Effector CD4-positive, alpha-beta T cell (primary cell): ENCODE data around the gene WBP2NL.
"Not testable (repeated sequence)": the region's sequence is repeated elsewhere in the genome, so short reads cannot be mapped to it uniquely, and the experiment has no call there.

Experiments used
- DNase-seq: peaks from one replicate; pipeline ENCODE4 v3.0.0-alpha.2; 2020
- total RNA-seq: gene quantifications from one replicate; lab custom pipeline; 2026; lab: John Stamatoyannopoulos, UW

WBP2NL gene, protein sequence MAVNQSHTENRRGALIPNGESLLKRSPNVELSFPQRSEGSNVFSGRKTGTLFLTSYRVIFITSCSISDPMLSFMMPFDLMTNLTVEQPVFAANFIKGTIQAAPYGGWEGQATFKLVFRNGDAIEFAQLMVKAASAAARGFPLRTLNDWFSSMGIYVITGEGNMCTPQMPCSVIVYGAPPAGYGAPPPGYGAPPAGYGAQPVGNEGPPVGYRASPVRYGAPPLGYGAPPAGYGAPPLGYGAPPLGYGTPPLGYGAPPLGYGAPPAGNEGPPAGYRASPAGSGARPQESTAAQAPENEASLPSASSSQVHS
- 1.7 reads per million for total RNA-seq

DNA sequence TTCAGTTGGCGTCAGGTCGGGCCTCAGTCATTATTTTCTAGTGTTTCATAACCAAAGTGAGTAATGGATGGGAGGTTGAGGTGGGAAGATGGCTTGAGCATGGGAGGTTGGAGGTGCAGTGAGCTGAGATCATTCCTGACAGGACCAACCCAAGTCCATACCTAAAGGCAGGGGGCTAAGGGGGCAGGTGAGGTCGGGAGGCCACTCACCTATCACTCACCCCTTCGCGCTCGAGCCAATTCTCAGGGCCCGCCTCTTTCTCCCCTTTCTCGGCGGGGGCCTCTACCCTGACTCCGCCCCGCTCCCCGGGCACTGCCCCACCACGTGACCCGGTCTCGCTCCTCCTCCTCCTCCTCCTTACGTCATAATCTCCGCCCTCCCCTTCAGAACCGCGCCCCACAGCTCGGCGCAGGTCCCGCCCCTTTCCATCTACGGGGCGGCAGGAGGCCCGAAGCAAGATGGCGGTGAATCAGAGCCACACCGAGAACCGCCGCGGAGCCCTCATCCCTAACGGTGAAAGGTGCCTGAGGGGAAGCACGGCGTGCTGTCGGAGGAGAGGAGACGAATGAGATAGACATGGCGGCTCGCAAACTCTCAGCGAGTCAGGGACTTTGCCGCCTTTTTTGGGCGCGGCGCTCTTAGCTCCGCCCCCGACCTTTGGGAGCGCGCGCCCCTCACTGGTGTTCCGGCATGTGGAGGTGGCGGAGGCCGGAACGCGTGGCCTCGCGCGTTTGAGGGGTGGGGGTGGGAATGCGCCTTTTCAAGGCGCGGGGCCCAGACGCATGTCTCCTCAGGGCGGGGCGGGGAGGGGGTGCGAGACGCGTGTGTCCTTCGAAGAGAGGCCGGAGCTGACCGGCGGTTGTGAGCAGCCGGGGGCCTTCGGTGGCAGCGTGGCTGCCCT lies at the start of gene WBP2NL:
TSS of gene WBP2NL (plus strand) at position 428 of the 901 bp plus-strand sequence. CDS start at position 459, 31 bp downstream.
- DNase-seq = peak; percentile 80

DNA sequence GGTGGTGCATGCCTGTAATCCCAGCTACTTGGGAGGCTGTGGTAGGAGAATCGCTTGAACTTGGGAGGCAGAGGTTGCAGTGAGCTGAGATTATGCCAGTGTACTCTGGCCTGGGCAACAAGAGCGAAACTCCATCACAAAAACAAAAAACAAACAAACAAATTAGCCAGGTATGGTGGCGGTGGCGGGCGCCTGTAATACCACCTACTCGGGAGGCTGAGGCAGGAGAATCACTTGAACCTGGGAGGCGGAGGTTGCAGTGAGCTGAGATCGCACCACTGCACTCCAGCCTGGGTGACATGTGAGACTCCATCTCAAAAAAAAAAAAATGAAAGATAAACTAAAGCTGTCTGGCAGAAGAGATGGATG lies 49.7 kb upstream of the WBP2NL start:
- not testable (repeated sequence) for DNase-seq

GRCh38 chr22:41949297-41949965 lies 49.2 kb upstream of the WBP2NL start:
- DNase-seq = no peak

DNA sequence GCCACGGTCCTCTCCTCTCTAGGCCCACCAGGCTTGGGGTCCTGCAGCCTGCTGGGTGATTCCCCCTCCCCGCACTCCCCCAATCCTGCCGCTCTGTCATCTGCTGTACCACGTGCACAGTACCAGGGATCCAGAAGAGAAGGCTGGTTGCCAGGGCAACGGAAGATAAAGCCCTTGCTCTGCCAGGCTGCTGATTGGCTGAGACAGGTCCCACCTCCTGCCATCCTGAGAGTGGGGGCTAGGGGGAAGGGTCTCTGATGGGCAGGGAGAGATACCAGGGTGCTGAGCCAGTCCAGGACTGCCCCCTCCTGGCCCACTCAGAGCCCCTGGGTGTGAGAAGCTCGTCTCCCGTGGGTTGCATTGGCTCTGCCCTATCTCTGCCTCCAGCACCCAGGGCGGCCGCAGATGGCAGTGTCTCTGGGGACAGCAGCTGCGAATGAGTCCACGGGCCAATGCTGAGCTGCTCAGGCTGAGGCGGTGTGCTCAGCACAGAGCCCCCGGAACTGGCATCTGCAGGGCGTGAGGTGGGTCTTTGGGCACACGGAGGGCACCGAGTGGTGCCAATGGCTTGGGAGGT lies 46.6 kb upstream of the WBP2NL start, which contains the start of gene SMIM45:
TSS of gene SMIM45 (plus strand) at position 253 of the 577 bp plus-strand sequence.
- no peak for DNase-seq

DNA sequence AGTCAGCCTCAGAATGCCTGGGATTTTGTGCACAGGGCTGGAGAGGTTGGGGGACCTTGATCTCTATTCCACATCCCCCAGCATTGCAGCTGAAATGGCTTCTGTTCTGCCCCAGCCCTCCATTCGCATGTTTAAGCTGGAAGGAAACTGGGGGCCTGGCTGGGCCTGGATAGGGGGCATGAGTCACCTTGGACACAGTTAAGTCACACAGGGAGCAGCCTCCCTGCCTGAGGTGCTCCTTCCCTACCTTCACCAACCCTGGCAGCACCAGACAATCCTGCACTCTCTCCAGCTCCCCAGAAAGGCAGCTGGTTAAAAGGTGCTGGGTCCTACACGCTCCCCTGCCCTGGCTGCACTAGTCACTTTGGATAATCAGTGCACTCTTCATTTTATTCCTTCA lies 45.9 kb upstream of the WBP2NL start:
- DNase-seq = no peak

DNA sequence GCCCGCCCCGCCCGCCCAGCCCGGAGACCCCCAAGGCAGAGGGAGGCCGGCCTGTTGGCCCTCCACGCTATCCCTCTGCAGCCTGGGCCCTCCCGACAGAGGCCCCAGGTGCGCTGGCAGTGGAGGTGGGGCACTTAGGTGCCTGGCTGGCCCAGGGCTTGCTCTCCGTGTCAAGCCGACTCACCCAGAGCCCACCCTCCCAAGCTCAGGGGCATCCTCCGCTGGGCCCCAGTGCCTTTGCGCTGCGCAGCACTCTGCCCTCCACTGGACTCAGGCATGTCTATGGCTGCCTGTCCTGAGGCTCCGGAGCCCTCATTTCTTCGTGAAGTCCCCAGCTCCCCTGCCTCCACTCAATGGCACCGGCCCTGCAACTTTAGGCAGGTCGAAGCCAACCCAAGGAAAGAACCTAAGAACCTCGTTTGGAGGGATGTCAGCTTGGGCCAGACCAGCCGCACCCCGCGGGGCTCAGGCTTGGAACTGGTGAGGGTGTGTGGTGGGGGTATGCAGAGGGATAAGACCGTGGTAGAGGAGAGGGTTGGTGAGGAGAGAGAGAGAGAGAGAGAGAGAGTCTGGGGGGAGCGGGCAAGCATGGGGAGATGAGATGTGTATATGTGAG lies 40.5 kb upstream of the WBP2NL start:
- DNase-seq = no peak

GRCh38 chr22:41963453-41964111 lies 35.0 kb upstream of the WBP2NL start:
- DNase-seq = no peak

- no peak for DNase-seq
Observed at GRCh38 chr22:41964112-41964491, 34.5 kb upstream of the WBP2NL start.

GRCh38 chr22:41966225-41966606 lies 32.4 kb upstream of the WBP2NL start:
- no peak for DNase-seq

GRCh38 chr22:41966607-41967240 lies 31.9 kb upstream of the WBP2NL start:
- peak; percentile 15 for DNase-seq

DNA sequence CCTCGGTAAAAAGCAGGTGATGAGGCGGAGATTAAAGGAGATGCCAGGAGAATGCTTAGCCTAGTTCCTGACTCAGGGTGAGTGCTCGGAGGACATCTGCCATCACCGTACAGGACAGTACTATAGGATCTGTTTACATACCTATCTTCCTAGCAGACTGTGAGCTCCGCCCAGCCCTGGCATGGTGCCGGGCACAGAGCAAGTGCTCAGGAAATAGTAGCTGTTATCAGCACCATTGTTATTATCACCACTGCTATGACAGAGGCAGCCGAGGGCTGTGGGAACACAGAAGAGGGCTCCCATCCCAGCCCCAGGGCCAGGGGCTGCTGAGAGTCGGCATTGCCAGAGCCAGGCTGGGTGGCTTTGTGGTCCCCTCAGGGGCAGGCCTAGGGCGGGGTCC lies 30.0 kb upstream of the WBP2NL start:
- no peak for DNase-seq

- DNase-seq = no peak
Observed at GRCh38 chr22:41969110-41969646, 29.4 kb upstream of the WBP2NL start, which contains the start of gene SEPTIN3. Gene SEPTIN3 (plus strand): TSS chr22:41969443. CDS start chr22:41971493, 2,050 bp downstream.

- no peak for DNase-seq
Observed at GRCh38 chr22:41970601-41971000, 28.0 kb upstream of the WBP2NL start.

DNA sequence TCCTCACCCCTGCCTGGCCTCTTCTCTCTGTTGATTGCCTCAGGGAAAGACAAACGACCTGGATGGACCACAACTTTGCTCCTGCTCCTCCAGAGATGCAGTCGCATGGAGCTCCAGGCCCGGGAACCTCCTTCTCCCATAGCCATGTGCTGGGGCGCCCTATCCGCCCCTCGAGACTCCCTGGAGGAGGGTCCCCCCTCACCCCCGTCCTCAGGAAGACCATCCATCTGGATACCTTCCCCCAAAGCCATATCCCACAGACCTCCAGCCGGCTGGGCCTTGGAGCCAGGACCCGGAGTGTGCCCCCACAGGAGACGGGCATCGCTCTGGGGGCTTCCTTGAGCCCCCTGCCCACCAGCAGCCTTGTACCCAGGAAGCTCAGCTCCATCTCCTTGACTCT lies 27.2 kb upstream of the WBP2NL start:
- DNase-seq = no peak

- DNase-seq = no peak
Observed at GRCh38 chr22:41974691-41975290, 23.8 kb upstream of the WBP2NL start.

- no peak for DNase-seq
Observed at GRCh38 chr22:41975299-41976069, 23.1 kb upstream of the WBP2NL start.

- peak; percentile 23 for DNase-seq
Observed at GRCh38 chr22:41976070-41976901, 22.3 kb upstream of the WBP2NL start.

DNA sequence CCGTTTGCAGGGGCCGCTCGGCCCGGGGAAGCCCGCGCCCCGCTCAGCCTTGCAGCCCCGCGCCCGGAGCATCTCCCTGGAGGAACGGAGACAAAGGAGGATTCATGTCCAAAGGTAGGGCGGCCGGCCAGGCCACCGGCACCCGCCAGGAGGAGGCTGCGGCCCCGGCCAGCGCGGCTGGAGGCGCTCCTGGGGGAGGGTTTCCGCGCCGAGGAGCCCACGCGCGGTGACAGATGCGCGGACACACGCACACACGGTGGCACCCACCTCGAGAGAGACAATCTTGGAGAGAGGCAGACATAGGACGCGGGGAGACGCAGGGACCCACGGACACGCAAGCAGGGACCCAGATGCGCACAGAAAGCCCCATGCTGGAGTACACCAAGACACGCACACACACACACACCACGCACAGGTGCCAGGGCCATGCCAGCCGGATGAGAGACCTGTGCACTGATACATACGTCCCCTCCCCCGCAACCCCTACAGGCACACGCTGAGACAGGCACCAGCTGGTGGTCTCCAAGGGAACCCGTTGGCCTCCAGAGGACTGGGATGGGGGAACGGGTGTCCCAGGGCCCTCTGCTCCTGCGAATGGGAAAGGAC lies 21.5 kb upstream of the WBP2NL start:
- DNase-seq = no peak
